Mucosa of rectum (tissue), 2 donors: ENCODE data around the gene C1QTNF12.

ENCODE experiments used
- H3K27ac ChIP-seq, 2 donors: one replicate each; pipeline ENCODE4 v1.7.0; 2013; ENCODE audit warnings: inconsistent platforms in 2 of 2, low read depth in 2 of 2, low read length in 2 of 2
- H3K27me3 ChIP-seq, 2 donors: one replicate each; pipeline ENCODE4 v1.7.0; 2013; ENCODE audit warnings: low read length in 2 of 2; ENCODE audit not compliant: control insufficient read depth in 2 of 2, insufficient read depth in 2 of 2
- H3K36me3 ChIP-seq, 2 donors: one replicate each; pipeline ENCODE4 v1.7.0; 2013; ENCODE audit warnings: low read length in 2 of 2; ENCODE audit not compliant: control insufficient read depth in 2 of 2, insufficient read depth in 2 of 2
- H3K4me1 ChIP-seq, 2 donors: one replicate each; pipeline ENCODE4 v1.7.0; 2013; ENCODE audit warnings: low read length in 2 of 2, mild to moderate bottlenecking in 1 of 2; ENCODE audit not compliant: control insufficient read depth in 2 of 2, insufficient read depth in 2 of 2
- H3K4me3 ChIP-seq, 2 donors: one replicate each; pipeline ENCODE4 v1.7.0; 2013; ENCODE audit warnings: low read length in 2 of 2
- H3K9ac ChIP-seq, 2 donors: one replicate each; pipeline ENCODE4 v1.7.0; 2013; ENCODE audit warnings: low read length in 2 of 2, low read depth in 1 of 2, mild to moderate bottlenecking in 1 of 2
- H3K9me3 ChIP-seq, 2 donors: one replicate each; pipeline ENCODE4 v1.7.0; 2013; ENCODE audit warnings: low read length in 2 of 2; ENCODE audit not compliant: control insufficient read depth in 2 of 2
- donor health status: healthy.
- donor health status: Normal muscosa, but diverticular disease.

The C1QTNF12 gene

GRCh38 chr1:1215080-1215676, 31.3 kb downstream of the C1QTNF12 start:
- Histone ChIP-seq H3K27ac (no peak overlapping the region), H3K9ac (no peak overlapping the region), H3K36me3 (peaks cover 24 to 28% of the 10 kb centered on the region in 2 donors), H3K4me1 (peaks cover 3 to 5% of the 10 kb centered on the region in 2 donors), H3K27me3 (peaks cover 0 to 4% of the 10 kb centered on the region in 2 donors), H3K4me3 (no peak overlapping the region), H3K9me3 (no peaks in the 10 kb centered on the region)

- Histone ChIP-seq H3K27me3 (peaks cover 2 to 10% of the 10 kb centered on the region in 2 donors), H3K27ac (peak within 1 kb of the TSS in 1 of 2 donors; percentile 48), H3K9me3 (no peaks in the 10 kb centered on the region), H3K4me3 (peak within 1 kb of the TSS in 1 of 2 donors; percentile 13), H3K9ac (no peak within 1 kb of the TSS), H3K4me1 (peaks cover 3 to 5% of the 10 kb centered on the region in 2 donors), H3K36me3 (peaks cover 15 to 20% of the 10 kb centered on the region in 2 donors)
Measured at GRCh38 chr1:1213345-1214265, 32.9 kb downstream of the C1QTNF12 start, which contains the start of gene TNFRSF4. TSS of gene TNFRSF4 (minus strand) at chr1:1214153. CDS start at chr1:1214127, 26 bp downstream.

GRCh38 chr1:1212780-1213344, 33.7 kb downstream of the C1QTNF12 start:
- Histone ChIP-seq H3K4me1 (peaks cover 8 to 10% of the 10 kb centered on the region in 2 donors), H3K9ac (peak overlapping the region in 1 of 2 donors; percentile 26), H3K27me3 (peaks cover 2 to 13% of the 10 kb centered on the region in 2 donors), H3K27ac (peak overlapping the region; percentile 29 to 48), H3K9me3 (no peaks in the 10 kb centered on the region), H3K36me3 (peaks cover 8 to 12% of the 10 kb centered on the region in 2 donors), H3K4me3 (peak overlapping the region; percentile 13 to 16)

- H3K27me3 ChIP-seq: peaks cover 5 to 18% of the 10 kb centered on the region in 2 donors
- no peak overlapping the region for H3K27ac ChIP-seq
- H3K9me3 ChIP-seq: no peaks in the 10 kb centered on the region
- H3K36me3 ChIP-seq: peaks cover 3 to 6% of the 10 kb centered on the region in 2 donors
- H3K4me3 ChIP-seq: no peak overlapping the region
- no peak overlapping the region for H3K9ac ChIP-seq
- peaks cover 8 to 10% of the 10 kb centered on the region in 2 donors for H3K4me1 ChIP-seq
Measured at GRCh38 chr1:1211541-1212441, 34.7 kb downstream of the C1QTNF12 start.

GRCh38 chr1:1210726-1211540, 35.6 kb downstream of the C1QTNF12 start:
- Histone ChIP-seq H3K4me3 (no peak overlapping the region), H3K27me3 (peaks cover 9 to 26% of the 10 kb centered on the region in 2 donors), H3K27ac (no peak overlapping the region), H3K9ac (no peak overlapping the region), H3K4me1 (peaks cover 12 to 14% of the 10 kb centered on the region in 2 donors), H3K36me3 (no peaks in the 10 kb centered on the region), H3K9me3 (no peaks in the 10 kb centered on the region)

GRCh38 chr1:1208713-1209433, 37.6 kb downstream of the C1QTNF12 start:
- H3K9me3 ChIP-seq: no peaks in the 10 kb centered on the region
- H3K4me1 ChIP-seq: peaks cover 14 to 16% of the 10 kb centered on the region in 2 donors
- H3K36me3 ChIP-seq: no peaks in the 10 kb centered on the region
- H3K27me3 ChIP-seq: peaks cover 14 to 38% of the 10 kb centered on the region in 2 donors
- H3K4me3 ChIP-seq: peak overlapping the region in 1 of 2 donors; percentile 30
- peak overlapping the region in 1 of 2 donors; percentile 65 for H3K9ac ChIP-seq
- peak overlapping the region; percentile 37 to 74 for H3K27ac ChIP-seq

- H3K9ac ChIP-seq: no peak overlapping the region
- H3K9me3 ChIP-seq: no peaks in the 10 kb centered on the region
- H3K27me3 ChIP-seq: peaks cover 14 to 38% of the 10 kb centered on the region in 2 donors
- H3K4me3 ChIP-seq: no peak overlapping the region
- H3K27ac ChIP-seq: peak overlapping the region in 1 of 2 donors; percentile 22
- peaks cover 9 to 16% of the 10 kb centered on the region in 2 donors for H3K4me1 ChIP-seq
- no peaks in the 10 kb centered on the region for H3K36me3 ChIP-seq
Measured at GRCh38 chr1:1207571-1207892, 39.0 kb downstream of the C1QTNF12 start.

- H3K4me3 ChIP-seq: no peak overlapping the region
- no peaks in the 10 kb centered on the region for H3K36me3 ChIP-seq
- H3K9ac ChIP-seq: no peak overlapping the region
- H3K4me1 ChIP-seq: peaks cover 9 to 14% of the 10 kb centered on the region in 2 donors
- peak overlapping the region in 1 of 2 donors; percentile 32 for H3K27ac ChIP-seq
- no peaks in the 10 kb centered on the region for H3K9me3 ChIP-seq
- peaks cover 14 to 38% of the 10 kb centered on the region in 2 donors for H3K27me3 ChIP-seq
Measured at GRCh38 chr1:1206966-1207531, 39.5 kb downstream of the C1QTNF12 start.
